ENCODE measurements around the gene IL17RC.

IL17RC gene

DNA sequence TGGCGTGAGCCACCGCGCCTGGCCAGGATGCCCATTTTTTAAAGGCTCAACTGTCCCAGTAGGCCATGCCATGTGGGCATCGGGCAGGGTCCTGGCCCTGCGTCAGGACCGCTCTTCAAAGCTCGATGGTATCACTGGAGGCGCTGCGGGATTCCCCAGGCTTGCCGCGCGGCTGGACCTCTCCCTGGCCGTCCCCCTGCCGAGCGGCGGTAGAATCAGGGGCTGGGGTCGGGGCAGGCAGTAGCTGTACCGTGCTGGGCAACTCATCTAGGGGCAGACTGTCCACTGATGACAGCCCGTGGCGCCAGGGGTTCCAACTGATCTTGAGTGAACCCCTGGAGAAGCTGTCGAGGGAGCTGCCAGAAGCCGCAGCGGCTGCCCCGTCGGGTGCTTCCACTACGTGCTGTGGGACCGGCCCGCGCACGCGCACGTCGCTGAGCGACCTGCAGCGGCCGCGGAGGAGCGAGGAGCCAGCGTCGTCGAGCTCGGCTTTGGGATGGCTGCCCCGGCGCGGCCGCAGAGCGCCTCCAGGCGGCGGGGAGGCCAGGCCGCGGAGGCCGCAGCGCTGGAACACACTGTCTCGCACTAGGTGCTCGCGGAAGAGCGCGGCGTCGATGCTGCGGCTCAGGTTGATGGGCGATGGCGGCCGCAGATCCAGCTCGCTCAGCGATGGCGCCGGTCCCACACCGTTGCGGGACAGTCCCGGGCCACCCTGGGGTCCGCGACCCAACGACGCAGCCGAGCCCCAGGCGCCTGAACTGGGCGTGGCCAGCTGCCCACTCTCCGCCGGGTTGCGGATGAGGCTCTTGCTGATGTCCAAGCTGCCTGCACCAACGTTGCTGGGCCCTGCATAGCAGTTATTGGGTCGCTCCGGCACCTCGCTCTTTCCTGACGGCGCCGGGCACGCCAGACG is 29.5 kb downstream of the IL17RC start:
- DNase-seq: peak; percentile 69

DNA sequence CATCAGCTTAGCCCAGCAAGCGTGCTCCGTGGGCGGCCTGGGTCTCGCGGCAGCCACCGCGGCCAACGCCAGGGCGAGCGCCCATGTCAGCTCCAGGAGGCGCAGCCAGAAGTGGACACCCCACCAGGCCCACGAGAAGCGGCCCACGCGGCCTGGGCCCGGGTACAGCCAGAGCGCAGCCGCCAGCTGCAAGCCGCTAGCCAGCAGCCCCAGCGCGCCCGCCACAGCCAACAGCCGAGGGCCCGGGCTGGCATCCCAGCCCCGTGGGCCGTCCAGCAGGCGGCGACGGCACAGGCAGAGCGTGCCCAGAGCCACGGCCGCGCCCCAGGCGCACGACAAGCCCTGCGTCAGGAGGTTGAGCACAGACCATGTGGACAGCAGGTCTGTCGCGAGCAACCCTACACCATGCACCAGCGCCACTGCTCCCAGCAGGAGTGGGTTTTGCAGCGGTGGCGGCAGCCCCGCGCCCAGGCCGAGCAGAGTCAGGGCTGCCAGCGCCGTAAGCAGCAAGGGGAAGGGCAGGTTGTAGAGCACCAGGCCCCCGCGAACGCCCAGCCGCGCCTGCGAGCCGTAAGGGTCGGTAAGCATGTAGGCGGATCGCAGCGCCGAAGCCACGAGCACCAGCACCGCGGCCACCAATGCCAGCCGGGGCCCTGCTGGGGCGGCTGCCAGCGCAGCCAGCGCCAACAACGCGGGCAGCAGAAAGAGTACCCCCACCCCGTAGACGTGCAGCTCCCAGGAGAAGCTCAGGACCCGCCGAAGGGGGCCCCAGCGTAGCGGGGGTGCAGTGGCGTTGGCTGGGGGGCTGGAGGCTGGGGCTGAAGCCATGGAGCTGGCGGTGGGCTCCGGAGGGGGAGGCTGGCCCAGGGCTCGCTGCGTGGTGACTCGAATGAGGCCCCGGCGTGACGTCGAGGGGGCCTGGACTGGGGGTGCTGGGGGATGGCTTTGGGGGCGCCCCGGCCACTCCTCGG is 30.4 kb downstream of the IL17RC start:
- DNase-seq: no peak

DNA sequence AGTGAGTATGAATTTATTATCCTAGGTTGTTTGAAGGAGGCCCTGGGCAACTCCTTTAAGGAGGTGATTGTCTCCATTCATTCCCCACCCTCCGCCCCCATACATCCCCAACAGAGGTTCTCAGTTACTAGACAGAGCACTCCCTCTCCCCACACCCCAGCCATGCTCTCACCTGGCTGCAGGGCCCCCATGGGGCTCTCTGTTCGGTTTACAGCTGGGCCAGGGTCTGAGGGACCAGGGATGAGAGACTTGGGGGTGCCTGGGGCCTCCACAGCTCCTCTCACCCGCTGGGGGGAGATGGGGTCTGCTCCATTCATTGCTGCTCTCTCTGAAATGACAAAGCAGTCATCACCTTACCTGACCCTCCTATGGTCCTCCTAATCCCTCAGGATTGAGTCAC is 31.7 kb downstream of the IL17RC start:
- DNase-seq: no peak

DNA sequence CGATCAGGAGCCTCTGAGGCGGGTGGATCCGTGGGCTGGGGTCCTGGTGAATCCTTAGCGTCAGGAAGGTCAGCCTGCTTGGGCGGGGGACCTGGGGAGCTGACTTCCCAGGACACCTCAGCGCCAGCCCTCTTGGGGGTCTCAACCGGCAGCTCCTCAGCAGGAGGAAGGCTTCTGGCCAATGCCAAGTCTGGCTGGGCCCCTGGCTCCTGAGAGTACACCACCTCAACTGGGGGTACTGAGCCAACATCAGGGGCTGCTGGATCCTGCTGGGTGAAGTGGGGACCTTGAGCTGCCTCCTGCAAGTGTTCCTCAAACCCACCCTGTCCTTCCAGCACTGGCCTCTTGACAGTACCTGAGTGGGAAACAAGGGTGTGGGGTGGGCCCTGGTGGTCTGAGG is 32.2 kb downstream of the IL17RC start:
- no peak for DNase-seq

DNA sequence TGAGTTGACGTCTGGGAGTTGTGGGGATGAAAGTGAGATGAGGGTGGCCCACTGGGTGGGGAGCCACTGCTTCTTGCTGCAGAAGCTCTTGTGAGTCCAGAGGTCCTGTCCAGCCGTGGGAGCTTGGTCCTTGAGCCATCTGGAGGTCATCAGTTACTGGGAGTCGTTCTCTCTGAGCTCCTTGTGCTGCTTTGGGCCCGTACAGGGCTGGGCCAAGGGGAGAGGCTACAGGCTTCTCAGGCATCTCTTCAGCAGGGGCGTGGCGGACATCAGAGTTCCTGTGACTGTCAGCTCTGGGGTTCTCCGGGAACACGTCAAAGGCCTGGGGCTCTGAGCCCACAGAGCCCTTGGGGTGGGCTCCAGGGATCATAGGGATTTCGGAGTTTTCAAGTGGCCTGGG is 32.7 kb downstream of the IL17RC start:
- DNase-seq: no peak

DNA sequence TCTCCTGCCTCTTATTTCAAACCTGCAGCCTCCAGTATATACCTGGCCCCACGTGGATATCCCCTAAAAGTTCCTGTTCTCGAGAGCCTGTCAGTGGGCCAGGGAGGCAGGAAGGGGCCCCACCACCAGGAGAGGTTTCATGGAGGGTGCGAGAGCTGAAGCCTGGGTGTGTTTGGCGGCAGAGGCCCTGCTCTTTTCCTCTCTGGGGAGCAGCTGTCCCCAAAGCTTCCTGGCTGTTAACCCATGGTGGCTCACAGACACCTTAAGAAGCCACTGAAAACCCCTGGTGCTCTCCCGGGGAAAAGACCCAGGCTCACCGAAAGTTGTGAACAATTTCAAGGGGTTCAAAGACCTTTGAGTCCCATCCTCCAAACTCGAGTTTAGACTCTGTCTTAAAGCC is 34.2 kb downstream of the IL17RC start:
- no peak for DNase-seq

DNA sequence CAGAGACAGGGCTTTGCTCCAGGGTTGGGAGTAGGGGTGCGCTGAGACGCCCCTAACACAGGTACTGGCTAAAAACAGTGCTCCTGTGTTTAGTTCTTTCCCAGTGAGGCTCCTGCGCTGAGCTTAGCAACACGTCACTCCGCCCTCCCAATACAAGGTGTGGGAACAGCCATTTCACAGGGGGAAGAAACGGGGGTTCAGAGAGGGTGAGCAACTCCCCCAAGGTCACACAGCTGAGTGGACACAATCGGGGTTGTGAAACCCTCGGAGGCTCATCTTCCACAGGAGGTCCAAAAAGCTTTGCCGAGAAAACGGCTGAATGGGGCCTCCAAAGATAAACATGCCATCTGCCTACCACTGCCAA is 34.7 kb downstream of the IL17RC start:
- DNase-seq: no peak

DNA sequence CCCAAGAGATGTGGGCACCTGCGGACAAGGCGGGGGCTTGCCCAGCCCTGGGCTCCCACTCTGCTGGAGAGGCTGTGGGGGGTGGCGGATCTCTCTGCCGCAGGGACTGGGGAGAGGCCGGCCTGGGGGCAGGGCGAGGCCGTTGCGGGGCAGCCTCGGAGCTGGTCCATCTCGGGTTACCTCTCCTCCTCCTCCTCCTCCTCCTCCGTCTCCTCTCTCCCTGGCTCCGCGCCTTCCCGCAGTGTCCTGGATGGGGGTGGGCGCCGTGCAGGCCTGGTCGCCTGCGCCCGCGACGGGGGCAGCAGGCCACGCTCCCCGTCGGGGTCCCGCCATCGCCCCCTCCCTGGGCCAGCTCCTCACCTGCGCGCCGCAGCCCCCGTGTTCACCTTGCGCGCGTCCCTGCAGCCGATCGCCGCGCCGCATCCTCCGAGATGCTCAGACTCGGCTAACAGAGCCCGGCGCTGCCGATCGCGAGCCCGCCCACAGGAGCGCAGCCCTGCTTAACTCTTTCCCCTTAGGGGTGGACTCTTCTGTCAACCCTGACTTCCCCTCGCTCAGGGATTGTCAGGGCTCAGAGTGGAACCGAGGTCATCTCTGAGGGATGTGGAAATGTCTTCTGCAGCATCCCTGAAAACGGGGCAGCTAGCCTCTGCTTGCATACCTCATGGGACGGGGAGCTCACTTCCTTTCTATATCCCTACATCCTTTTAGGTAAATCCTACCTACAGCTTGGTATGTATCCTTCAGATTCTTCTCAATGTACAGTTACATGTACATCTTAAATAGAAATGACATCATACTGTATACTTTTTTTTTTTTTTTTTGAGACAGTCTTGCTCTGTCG is 35.3 kb downstream of the IL17RC start, which contains the start of gene PRRT3:
Gene PRRT3 (minus strand): TSS at position 447 of the 844 bp plus-strand sequence. CDS start 2,293 bp downstream, outside the sequence.
- DNase-seq: peak; percentile 19

DNA sequence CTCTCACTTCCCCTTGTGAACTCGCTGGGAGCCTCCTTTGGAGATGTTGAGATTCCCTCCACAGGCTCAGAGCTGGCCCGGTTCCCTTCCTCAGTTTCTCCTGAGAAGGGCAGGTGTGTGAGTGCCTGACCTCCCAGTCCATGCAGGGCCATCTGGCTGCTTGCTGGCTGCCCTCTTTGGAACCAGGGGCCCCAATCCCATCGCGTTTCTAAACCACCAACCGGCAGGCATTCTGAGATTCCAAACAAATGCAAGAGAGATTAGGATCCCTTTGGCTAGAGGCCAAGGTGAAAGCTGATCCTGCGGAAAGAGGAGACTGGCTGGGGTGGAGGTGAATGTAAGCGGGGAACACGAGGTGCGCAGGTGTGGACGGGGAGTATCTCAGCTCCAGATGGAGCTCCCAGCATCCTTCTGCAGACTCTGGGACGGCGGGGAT is 38.2 kb downstream of the IL17RC start:
- DNase-seq: no peak

DNA sequence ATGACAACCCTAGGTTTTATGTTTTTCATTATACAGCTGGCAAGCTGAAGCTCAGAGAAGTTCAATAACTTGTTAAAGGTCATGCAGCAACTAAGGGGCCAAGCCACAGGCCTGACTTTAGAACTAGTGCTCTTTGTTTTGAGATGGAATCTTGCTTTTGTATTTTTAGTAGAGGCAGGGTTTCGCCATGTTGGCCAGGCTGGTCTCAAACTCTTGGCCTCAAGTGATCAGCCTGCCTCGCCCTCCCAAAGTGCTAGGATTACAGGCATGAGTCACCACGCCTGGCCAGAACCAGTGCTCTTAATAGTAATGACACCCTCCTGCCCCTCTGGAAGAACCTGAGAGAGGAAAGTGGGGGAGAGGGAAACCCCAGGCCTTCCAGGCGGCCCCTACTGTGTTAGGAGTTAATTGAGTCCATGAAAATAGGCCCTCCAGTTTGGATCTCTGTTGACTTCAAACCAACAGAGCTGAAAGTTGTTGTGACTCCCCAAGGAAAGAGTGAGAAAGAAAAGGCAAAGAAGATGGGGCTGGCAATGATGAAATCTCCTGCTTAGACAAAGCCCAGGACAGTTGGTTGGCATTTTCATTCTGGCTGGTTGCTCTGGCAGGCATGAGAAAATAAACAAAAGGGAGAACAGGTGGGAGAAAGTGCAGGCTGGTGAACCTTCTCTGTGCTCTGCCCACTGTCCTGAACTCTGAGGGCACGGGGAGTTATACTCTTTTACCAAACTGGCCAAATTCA is 38.9 kb downstream of the IL17RC start:
- DNase-seq: no peak

DNA sequence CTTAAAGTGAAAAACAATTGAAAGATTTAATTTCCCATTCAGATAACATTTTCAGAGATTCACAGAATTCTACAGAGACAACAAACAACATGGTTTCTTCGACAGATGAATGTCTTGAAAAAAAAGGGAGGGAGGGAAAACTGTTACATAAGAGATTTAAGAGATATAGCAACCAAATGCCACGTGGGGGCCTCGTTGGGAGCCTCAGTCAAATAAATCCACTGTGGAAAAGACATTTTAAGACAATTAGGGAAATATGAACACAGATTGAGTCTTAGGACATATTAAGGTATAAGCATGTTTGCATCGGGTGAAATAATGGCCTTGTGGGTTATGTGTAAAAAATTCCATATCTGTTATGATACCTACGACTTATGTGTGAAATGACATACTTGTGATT is 40.3 kb downstream of the IL17RC start:
- no peak for DNase-seq

DNA sequence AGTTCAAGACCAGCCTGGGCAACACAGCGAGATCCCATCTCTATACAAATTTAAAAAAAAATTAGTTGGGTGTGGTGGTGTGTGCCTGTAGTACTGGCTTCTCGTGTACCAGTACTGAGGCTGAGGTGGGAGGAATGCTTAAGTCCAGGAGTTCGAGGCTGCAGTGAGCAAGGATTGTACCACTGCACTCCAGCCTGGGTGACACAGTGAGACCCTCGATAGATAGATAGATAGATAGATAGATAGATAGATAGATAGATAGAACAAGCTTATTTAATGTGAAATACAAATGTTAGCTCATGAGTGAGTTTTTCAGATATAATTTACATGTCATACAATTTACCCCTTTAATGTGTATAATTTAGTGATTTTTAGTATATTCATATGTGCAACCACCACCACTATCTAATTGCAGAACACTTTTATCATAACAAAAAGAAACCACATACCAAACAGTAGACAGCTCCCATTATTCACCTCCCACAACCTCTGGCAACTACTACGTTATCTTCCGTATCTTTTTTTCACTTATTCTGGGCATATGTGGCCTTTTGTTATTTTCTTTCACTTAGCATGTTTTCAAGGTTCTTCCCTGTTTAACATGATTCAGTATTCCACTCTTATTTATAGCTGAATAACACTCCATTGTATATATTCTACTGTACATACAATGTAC is 48.4 kb downstream of the IL17RC start:
- DNase-seq: no peak

DNA sequence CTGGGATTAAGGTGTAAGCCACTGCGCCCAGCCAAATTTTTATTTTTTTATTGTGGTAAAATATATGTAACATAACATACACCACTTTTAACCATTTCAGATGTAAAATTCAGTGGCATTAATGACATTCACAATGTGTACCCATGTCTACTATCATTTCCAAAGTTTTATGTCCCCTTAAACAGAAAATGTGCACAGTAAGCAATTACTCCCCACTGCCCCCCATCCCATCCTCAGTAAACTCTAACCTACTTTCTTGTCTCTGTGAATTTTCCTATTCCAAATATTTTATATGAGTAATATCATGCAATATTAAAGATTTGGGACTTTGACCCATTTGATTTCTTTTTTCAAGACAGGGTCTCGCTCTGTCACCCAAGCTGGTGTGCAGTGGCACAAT is 49.9 kb downstream of the IL17RC start:
- no peak for DNase-seq

DNA sequence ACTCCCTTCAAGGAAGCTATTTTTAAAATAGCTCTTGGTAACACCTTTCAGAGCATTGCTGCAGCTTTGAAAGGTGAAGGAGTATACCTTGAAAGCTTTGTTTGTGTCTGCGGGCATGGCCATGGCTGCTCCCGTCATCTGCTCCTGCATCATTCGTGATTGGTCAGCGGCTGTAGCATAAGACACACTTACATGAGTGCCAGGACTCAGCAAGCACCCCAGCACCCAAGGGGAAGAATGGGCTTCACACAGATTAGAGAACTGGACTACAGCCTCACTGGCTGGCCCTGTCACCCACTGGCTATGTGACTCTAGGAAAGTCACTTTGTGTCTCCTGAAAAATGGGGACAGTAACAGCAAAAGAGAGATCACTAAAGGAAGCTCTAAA is 52.7 kb downstream of the IL17RC start:
- DNase-seq: no peak

DNA sequence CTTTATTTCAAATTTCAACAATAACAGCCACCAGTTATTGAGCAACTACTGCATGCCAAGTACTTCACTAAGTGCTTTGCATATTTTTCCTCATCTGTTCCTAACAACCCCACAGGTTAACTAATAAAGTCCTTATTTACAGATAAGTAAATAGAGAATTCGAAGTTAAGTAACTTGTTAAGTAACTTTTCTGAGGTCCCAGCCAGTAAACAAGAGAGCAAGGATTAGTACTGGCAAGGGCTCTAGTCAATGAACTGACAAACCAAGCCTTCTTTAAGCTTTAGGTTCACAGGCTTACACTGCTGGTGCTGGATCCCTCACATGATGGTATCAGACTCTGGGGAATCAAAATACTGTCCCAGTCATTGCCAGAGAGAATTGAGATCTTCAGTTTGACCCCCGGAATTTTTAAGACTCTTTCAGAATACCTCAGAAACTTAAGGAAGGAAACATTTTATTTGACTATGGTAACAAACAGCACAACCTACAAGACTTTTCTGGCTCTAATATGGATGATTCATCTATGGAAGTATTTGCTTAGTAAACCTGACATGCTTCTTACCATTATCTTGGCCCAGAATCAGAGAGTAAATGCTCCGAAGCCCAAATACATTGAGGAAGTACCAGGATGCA is 53.2 kb downstream of the IL17RC start:
- DNase-seq: no peak

DNA sequence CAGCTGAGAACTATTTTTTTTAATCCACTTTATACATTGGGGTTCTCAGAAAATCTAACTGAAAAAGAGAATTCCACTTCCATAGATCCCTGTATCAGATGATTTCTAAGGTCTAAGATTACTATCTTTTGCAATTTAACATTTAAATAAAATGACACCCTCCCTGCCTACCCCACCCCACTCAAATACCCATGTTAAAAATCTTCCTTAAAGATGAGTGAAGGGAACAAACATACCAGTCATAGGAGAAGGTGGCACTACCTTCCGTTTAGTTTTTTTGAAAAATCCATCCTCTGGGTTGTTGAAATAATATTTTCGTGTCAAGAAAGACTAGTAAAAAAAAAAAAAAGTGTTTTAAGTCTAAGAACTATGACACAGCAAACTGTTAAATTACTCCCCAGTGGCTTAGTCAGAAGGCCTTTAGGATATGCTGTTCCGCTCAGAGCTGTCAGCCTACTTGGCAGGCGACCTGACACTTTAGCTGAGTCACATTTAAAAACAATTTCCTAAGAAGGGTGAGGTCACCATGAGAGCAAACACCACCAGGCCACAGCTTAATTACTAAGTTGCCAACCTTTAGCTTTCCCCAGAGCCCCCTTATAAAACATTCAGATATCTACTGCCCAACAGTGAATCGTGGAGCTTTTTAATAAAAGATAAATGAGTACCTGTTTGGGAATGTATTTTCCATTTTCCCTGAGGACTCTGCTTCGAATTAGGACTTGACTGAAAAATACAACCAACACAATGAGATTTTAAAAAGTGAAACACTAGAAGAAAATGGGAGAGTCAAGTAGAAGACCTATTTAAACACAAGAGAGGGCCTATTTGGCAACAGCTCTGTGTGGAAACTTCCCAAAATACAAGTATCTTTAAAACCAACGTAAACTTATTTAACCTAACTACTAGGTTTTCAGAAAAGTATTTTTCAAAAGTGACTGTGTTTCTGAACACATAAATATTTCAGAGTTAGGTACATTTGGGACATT is 60.1 kb downstream of the IL17RC start:
- no peak for DNase-seq

DNA sequence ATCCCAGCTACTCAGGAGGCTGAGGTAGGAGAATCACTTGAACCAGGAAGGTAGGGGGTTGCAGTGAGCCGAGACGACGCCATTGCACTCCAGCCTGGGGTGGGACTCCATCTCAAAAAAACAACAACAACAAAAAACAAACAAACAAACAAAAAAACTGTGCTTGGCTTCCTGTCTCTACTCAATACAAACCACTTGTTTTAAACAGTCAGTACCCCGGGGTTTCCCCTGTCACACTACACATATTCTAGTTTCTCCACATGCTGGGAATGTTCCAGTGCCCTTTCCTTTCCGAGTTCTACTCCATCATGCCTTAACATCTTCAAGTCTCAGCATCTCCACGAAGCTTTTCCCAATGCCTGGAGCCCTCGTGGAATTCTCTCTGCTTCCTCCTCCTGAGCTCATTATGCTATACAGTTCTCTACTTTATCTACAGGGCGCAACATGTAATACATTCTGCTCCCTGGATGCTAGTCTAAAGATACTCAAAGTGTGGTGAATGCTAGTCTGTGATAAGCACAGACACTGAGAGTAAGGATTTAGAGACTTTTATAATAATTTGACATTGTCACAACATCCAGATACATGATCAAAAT is 61.9 kb downstream of the IL17RC start:
- no peak for DNase-seq

DNA sequence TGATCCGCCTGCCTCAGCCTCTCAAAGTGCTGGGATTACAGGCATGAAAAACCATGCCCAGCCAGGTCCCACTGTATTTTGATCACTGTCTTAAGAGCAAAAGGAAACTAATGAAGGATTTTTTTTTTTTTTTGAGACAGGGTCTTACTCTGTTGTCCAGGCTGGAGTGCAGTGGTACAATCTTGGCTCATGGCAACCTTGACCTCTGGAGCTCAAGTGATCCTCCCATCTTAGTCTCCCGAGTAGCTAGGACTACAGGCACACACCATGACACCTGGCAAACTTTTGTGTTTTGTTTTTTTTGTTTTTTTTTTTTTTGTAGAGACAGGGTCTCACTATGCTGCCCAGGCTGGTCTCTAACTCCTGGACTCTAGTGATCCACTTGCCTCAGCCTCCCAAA is 63.4 kb downstream of the IL17RC start:
- no peak for DNase-seq

All from activated gamma-delta T cell (primary cell).